Mesothelial cell of epicardium (in vitro differentiated cells): ENCODE measurements around the gene UNC45A. TPM values are rescaled to one million over a fixed set of nuclear protein-coding genes. Genes with fewer than 3 reads are reported as not detected.

Experiments
- DNase-seq, 2 experiments: peaks; one replicate each; pipeline ENCODE4 v3.0.0; 2021; ENCODE audit warnings: low spot score in 2 of 2; ENCODE audit not compliant: unreplicated experiment in 2 of 2
- H3K27ac Mint-ChIP-seq: 2 replicates; pipeline ENCODE4 v1.8.0; 2021; ENCODE audit warnings: mixed read lengths
- H3K27me3 Mint-ChIP-seq: 2 replicates; pipeline ENCODE4 v1.8.0; 2021; ENCODE audit warnings: low read depth, mixed read lengths
- H3K36me3 Mint-ChIP-seq: 2 replicates; pipeline ENCODE4 v1.8.0; 2021; ENCODE audit warnings: mixed read lengths
- H3K4me1 Mint-ChIP-seq: 2 replicates; pipeline ENCODE4 v1.8.0; 2021; ENCODE audit warnings: mixed read lengths
- H3K4me3 Mint-ChIP-seq: 2 replicates; pipeline ENCODE4 v1.8.0; 2021; ENCODE audit warnings: mild to moderate bottlenecking, moderate library complexity, mixed read lengths
- H3K9me3 Mint-ChIP-seq: 2 replicates; pipeline ENCODE4 v1.8.0; 2021; ENCODE audit warnings: mixed read lengths
- CTCF ChIP-seq: fragments of 200-600 bp; sonication (generic); IDR thresholded peaks from one replicate; pipeline ENCODE4 v1.5.0; 2021; ENCODE audit warnings: antibody characterized with exemption; ENCODE audit not compliant: unreplicated experiment
- total RNA-seq: library from RNA; stranded (reverse); gene quantifications from 3 replicates; pipeline ENCODE4 v1.2.1, GENCODE V29; 2021

The UNC45A gene
- total RNA-seq, 1 donor from 2014 or later = 79.7 TPM

- peaks cover 13% of the 10 kb centered on the region for H3K36me3 Mint-ChIP-seq
- peak within 1 kb of the TSS; percentile 89 for H3K27ac Mint-ChIP-seq
Observed at GRCh38 chr15:90954712-90955623, 19.9 kb downstream of the UNC45A start, which contains the start of gene RCCD1. RCCD1 (plus strand) TSS chr15:90954884; CDS start chr15:90956735, 1,851 bp downstream.

GRCh38 chr15:90955624-90956273 is 20.7 kb downstream of the UNC45A start:
- peak overlapping the region; percentile 53 for H3K27ac Mint-ChIP-seq
- no peaks in the 10 kb centered on the region for H3K9me3 Mint-ChIP-seq
- no peaks in the 10 kb centered on the region for H3K27me3 Mint-ChIP-seq
- no peak for DNase-seq
- H3K4me1 Mint-ChIP-seq = peaks cover 16% of the 10 kb centered on the region
- peak overlapping the region; percentile 76 for H3K4me3 Mint-ChIP-seq
- TF ChIP-seq CTCF = no peak
- H3K36me3 Mint-ChIP-seq = peaks cover 13% of the 10 kb centered on the region

More at GRCh38 chr15:90954712-90955623, 19.9 kb downstream of the UNC45A start, which contains the start of gene RCCD1:
- H3K4me1 Mint-ChIP-seq = peaks cover 16% of the 10 kb centered on the region
- no peaks in the 10 kb centered on the region for H3K27me3 Mint-ChIP-seq
- peak within 1 kb of the TSS; percentile 76 for H3K4me3 Mint-ChIP-seq
- no peak for TF ChIP-seq CTCF
- DNase-seq = peak; percentile 77 to 88
- no peaks in the 10 kb centered on the region for H3K9me3 Mint-ChIP-seq

GRCh38 chr15:90956274-90957030 is 21.4 kb downstream of the UNC45A start:
- peak overlapping the region; percentile 53 for H3K27ac Mint-ChIP-seq

GRCh38 chr15:90957031-90957790 is 22.1 kb downstream of the UNC45A start:
- peak in 1 of 2 experiments; percentile 68 for DNase-seq
- TF ChIP-seq CTCF = no peak
- Mint-ChIP-seq H3K9me3 (no peaks in the 10 kb centered on the region), H3K36me3 (peaks cover 13% of the 10 kb centered on the region), H3K4me3 (peak overlapping the region; percentile 76), H3K4me1 (peaks cover 16% of the 10 kb centered on the region), H3K27me3 (no peaks in the 10 kb centered on the region), H3K27ac (peak overlapping the region; percentile 73)

More at GRCh38 chr15:90956274-90957030, 21.4 kb downstream of the UNC45A start:
- peaks cover 16% of the 10 kb centered on the region for H3K4me1 Mint-ChIP-seq
- DNase-seq = peak; percentile 81 to 84
- H3K9me3 Mint-ChIP-seq = no peaks in the 10 kb centered on the region
- H3K36me3 Mint-ChIP-seq = peaks cover 15% of the 10 kb centered on the region
- H3K4me3 Mint-ChIP-seq = peak overlapping the region; percentile 76
- peak; percentile 94 for TF ChIP-seq CTCF
- H3K27me3 Mint-ChIP-seq = no peaks in the 10 kb centered on the region

GRCh38 chr15:90957791-90958190 is 22.7 kb downstream of the UNC45A start:
- Mint-ChIP-seq H3K9me3 (no peaks in the 10 kb centered on the region), H3K27ac (peak overlapping the region; percentile 73), H3K4me1 (peaks cover 16% of the 10 kb centered on the region), H3K27me3 (no peaks in the 10 kb centered on the region), H3K36me3 (peaks cover 13% of the 10 kb centered on the region), H3K4me3 (peak overlapping the region; percentile 76)
- TF ChIP-seq CTCF = no peak
- DNase-seq = no peak
